Globus pallidus (tissue), 1 donor: ENCODE data around the gene VAMP4.
"Not testable (repeated sequence)": the region's sequence is repeated elsewhere in the genome, so short reads cannot be mapped to it uniquely, and the experiment has no call there.

Source experiments
- DNase-seq: peaks from one replicate; pipeline ENCODE4 v3.0.0-alpha.2; 2015; ENCODE audit warnings: low spot score

Gene VAMP4

DNA sequence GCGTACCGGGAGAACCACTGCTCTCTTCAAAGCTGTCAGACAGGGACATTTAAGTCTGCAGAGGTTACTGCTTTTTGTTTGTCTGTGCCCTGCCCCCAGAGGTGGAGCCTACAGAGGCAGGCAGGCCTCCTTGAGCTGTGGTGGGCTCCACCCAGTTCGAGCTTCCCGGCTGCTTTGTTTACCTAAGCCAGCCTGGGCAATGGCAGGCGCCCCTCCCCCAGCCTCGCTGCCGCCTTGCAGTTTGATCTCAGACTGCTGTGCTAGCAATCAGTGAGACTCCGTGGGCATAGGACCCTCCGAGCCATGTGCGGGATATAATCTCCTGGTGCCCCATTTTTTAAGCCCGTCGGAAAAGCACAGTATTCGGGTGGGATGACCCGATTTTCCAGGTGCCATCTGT lies 46.1 kb downstream of the VAMP4 start:
- not testable (repeated sequence) for DNase-seq

DNA sequence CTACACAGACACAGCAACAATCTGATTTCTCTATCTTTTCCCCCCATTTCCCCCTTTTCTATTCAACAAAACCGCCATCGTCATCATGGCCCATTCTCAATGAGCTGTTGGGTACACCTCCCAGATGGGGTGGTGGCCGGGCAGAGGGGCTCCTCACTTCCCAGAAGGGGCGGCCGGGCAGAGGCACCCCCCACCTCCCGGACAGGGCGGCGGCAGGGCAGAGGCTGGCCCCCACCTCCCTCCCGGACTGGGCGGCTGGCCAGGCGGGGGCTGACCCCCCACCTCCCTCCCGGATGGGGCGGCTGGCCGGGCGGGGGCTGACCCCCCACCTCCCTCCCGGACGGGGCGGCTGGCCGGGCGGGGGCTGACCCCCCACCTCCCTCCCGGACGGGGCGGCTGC lies 48.3 kb downstream of the VAMP4 start:
- not testable (repeated sequence) for DNase-seq

DNA sequence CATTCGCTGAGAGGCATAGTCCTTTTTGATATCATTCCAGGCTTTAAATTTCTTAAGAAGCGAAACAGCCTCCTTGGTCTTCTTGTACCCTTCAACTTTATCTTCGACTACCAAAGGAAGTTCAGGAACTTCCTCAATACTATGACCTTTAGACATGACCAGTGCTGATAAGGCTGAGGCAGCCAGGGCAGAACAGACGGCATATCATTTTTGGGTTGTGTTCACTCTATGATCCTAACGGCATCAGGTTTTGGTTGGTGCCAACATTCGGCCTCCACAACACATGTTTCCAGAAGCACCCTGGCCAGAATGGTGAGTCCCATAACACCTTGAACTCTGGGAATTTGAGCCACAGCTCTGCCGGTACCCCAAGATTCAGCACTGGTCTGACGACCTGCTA lies 58.0 kb downstream of the VAMP4 start:
- no peak for DNase-seq

DNA sequence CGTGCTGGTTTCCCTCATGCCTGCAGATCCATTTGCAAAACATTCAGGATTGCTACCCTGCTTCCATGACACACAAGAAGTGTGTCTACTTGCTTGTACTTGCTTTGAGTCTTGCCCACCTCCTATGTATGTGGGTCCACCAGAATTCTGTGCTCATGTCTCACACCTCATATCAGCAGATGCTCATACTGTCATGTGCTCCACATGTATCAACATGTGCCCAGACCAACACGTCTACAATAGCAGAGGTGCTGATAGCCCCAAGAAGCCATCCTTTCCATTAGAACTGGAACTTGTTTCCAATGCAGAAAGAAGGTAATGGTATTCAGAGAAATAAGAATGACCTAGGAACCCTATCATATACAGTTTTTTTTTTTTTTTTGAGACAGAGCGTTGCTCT lies 61.5 kb downstream of the VAMP4 start:
- DNase-seq: no peak

DNA sequence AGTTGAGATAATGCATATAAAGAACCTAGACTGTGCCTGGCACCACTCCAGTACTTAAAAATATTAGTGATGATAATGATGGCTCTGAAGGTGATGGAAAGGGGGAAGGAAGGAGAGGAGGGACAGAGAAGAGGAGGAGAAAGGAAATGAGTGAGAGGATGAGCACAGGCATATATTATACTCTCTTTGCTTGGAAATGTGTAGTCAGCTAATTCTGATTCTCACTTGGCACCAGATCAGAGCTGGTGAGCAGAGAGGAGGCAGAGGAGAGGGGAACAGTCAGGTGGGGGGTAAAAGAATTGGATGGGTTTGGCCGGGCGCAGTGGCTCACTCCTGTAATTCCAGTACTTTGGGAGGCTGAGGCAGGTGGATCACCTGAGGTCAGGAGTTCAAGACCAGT lies 65.0 kb downstream of the VAMP4 start:
- no peak for DNase-seq

DNA sequence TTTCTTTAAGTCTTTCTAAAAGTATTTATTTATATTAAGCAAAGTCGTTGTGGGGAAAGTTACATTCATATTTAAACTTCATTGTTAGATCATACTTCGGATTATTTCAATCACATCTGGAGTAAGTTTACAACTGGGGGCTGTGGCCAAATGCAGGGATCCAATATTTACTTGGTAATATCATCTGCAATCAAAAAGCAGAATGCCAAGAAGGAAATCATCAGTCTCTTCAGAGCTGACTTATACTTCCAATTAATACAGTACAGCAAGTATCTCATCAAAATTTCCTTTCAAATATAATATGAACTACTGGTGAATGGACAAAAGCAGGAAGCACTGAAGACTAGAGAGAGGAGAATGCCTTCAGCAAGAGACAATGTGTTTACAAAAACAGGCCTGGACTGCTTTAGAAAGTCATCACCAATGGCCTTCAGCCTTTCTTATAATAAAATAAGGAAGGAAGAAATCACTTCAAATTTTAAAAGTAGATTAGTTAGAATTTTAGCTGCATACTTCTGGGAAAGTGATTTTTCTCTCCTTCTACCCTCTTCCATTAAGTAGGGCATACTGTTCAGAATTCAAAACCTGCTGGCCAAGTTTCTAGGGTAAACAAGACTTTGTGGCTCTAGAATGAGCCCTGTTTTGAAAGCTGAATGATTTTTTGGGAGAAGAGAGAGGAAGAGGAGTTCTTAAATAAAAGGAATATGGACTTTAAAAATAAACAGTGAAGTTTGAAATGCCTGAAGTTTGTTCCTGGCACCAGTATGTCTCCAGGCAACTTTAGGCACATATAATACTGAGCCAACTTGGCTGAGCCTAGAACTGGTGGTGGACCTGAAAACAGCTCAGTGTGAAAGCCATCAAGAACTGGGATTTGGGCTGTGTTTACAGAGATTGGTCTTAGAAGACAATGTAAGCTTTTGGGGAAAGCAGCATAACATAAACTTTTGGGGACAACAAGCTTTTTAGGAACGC lies 67.1 kb downstream of the VAMP4 start:
- peak; percentile 38 for DNase-seq

DNA sequence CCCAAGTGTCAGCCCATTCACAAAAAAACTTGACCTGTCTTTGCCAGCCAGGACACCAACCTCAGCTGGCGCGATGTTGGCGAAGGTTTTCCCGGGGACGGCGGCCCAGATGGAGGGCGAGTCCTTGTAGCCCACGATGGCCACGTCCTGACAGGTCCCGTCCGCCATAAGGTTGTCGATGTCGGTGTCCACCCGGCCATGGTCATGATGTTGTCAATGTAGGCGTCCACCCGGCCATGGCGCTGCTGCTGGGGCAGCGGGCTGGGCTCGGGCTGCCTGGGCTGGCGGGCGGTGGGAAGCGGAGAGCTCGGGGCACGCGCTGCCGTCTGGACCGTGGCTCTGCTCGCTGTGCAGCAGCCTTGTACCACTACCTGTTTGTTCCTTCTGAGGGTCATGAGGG lies 71.1 kb downstream of the VAMP4 start:
- no peak for DNase-seq

DNA sequence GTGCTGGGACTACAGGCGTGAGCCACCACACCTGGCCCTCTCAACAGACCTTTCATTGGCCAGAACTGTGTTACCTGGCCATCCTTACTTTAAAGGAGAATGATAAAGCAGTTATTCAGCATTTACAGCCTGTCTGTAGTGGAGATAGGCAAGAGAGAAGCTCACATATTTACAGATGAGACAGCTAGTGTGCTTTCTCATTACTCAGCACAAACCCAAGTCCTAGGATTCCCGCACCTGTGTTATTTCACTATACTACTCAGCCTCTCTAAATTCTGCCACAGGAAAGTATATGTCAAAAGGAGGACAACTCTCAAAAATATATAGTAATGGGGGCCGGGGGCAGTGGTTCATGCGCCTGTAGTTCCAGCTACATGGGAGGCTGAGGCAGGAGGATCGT lies 73.5 kb downstream of the VAMP4 start:
- DNase-seq: no peak

DNA sequence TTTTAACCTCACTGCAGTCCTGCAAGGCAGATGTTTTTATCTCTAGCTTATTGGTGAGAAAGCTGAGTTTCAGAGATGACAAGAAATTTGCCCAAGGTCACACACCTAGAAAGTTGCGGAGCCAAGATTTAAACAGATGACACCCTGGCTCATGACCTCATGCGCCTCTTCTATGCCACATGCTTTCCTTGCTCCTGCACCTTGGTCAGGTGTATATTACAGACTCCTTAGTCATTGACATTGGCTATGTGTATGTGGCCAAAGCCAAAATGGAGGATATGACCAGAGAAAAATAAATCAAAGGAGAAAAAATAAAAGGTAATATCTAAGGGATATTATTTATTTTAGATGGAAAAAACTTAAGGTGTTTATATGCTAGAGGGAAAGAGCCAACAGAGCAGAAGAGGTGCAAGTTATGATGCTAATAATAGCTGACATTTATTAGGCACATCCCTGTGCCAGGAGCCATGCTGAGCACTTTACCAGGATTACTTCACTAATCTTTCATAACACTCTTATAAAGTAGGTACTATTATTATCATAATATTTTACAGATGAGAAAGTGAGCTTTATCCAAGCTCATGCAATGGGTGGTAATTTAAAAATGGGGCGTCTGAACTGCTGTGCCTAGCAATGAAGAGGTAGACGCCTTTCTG lies 75.6 kb downstream of the VAMP4 start:
- no peak for DNase-seq

DNA sequence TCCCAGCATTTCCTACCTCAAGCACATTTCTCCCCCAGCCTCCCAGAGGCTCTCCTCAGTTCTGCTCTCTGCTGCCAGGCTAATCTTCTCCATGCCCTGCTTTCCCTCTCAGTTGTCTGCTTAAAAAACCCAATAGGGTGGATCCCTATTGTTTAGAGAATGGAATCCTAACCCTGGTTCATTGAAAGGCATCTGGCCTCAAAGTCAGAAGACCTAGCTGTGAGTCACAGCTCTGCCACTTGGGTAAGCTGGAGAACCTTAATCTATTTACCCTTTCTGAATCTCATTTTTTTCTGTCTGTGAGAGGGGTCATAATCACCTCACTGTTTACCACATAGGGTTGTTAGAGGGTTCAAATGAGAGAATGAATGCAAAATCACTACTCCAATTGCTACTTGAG lies 76.9 kb downstream of the VAMP4 start:
- DNase-seq: no peak

DNA sequence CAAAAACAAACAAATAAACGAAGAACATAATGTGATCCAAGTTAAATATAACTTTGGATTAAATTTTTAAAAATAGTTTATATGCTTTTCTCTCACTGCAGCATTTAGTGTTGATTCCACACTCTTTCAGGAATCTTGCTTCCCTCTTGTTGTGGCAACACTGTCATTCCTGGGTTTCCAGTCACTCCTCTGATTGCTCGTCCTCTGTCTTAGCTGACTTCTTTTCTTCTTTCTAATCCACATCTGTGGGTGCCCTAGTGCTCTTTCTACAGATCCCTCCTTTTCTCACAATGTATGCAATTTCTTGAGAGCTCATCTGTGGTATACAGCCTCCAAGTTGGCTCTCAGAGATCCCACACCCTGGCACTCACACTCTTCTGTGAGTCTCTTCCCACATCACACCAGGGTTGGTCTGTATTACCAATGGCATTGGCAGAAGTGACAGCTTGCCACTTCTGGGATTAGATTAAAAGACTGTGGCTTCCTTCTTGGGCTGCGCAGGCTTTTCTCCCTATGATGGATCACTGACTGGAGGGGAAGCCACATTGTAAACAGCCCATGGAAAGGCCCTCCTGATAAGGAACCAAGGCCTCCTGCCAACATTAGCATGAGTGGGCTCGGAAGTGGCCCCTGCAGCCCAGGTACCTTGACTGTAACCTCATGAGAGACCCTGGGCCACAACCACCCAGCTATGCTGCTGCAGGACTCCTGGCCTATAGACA lies 77.8 kb downstream of the VAMP4 start:
- no peak for DNase-seq

DNA sequence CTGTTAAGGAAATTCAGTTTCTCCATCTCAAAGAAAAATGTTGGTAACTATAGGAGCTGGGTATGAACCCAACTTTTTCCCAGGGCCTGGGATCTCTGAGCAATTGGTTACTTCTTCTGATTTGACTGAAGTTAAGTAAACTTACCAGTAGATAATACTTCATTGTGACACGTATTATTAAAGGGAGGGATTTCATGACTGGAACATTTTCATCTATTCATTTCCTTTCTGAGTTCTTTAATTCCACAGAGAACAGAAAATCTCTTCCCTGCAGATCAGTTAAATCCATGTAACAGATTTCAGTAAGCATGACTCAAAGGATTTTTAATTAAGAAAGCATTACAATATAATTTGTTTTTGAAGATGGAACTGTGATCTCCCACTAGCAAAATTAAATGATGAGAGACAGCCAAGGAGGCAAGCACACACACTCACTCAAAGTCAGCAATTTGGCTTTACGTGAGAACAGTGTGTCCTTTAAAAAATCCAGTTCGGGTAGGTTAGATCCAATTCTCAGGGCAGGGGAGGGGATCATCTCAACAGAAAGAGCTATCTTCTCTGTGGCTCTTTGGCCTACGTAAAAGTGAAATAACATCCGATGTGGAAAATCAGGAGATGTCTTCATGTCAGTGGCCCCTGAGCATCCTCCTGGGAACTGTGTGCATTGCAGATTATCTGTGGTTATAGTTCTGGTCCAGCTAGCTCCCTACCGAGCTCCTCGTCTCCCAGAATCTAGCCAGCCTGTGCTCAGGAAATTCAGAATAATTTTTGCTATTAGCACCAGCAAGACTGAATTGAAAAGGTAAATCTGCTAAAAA lies 78.6 kb downstream of the VAMP4 start:
- DNase-seq: no peak

DNA sequence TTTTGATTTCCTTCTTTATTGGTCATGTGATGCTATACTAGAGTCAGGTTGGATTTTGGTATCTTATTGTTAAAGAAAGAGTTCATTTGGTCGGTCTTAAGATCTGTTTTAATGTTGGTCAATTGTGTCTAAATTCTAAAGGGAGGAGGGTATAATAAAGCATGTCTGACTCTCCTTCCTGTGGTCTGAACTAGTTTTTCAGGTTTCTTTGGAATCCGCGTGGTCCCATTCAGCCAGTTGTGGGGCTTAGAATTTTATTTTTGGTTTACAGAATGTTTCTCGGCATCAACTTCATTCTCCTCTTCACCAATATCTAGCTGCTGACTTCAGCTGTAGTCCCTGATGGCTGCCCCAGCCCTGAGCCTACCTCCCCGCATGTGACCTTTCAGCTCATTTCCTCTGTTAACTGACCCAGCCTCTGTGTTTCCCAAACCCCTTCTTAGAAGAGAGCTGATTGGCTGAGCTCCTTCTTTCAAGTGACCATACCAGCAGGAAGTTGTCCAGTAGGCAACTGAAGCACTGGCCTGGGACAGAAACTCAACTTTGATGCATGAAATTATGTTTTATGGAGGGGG lies 80.7 kb downstream of the VAMP4 start:
- DNase-seq: no peak

DNA sequence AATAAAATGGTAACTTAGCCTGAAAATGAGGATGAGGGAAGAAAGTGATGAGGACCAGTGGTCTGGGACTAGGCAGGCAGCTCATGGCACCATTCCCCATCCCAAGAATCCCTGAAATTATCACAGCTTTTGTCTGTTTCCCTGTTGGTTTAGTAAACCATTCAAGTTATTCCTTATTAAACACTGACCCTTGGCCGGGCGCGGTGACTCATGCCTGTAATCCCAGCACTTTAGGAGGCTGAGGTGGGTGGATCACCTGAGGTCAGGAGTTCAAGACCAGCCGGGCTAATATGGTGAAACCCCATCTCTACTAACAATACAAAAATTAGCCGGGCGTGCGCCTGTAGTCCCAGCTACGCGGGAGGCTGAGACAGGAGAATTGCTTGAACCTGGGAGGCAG lies 85.7 kb downstream of the VAMP4 start:
- not testable (repeated sequence) for DNase-seq

DNA sequence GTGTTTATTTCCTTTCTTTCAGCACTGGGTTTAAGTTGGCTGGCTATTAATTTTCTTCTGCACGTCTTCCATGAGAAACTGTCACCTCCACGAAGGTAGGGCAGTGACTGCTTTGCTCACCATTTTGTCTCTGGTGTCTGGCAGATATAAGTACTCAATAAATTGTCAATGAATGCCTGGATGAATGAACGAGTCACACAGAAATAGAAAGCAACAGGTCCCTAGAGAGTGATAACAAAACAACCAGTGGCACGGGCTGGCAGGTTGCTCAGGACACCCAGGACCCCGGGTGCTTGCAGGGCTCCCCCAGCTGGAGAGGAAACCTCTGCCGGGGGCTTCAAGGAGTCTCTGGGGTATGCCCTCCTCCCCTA lies 86.1 kb downstream of the VAMP4 start:
- DNase-seq: no peak

DNA sequence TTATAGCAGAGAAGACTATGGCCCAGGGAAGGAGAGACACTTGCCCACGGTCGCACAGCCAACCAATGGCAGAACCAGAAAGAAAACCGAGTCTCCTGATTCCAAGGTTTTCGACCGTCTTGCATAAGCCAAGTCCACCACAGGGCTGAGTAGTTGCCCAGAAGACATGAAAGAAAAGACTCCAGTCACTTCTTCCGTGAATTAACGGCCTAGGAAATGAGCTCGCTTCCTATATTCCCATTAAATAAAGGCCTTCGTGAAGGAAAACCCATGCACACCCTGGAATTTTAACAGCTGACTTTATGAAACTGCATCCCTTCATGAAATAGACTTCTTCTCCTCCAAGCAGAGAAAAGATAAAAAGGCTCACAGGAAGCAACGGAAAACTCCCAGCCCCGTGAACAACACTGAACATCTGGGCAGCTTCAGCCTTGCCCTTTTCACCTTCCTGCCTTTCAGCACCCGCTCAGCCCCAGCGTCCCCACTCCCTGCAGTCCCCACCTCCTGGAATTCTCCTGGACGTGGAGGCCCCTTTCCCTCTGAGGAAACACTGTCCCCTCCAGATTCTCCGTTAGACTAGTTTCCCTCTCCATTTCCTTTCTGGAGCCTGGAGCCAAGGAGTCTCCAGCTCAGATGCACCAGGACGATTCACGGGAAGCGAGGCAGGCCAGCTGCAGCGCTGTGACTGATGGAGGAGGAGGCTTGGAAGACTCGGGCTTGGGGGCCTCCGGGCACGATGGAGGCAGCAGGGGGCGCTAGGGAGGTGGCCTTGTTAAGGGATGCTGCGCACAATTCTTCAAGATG lies 86.7 kb downstream of the VAMP4 start:
- DNase-seq: peak; percentile 40

DNA sequence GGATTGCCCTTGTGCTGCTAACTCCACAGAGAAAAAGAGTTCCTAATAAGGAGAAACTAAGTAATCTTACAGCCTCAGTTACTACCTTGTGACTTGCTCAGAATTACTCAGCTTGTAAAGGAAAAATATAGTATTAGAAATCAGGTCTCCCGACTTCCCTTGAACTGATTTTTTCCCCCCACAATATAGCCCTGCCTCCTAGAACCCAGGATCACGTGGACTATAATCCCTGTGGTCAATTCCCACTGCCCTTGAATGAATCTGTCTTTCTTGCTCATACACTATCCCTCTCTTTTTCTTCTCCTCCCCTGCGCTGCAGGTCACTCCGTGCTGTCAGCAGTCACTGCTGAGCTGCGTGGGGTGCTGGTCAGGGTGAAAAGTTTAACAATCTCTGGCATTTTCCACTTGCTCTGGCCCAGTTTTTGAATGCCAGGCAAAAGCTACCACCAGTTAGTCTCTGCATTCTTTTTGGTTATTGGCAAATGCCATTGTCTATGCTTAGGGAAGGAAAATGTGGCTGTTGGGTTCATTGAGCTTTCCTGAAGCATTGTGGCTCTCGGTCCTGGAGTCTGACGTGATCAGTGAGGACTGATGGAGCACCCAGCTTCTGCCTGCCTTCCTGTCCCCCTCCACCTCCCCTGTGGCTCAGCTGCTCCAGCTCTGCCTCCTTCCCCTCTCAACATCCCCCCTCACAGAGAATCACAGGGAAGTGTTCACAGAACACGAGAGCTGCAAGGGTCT lies 87.5 kb downstream of the VAMP4 start:
- DNase-seq: no peak

DNA sequence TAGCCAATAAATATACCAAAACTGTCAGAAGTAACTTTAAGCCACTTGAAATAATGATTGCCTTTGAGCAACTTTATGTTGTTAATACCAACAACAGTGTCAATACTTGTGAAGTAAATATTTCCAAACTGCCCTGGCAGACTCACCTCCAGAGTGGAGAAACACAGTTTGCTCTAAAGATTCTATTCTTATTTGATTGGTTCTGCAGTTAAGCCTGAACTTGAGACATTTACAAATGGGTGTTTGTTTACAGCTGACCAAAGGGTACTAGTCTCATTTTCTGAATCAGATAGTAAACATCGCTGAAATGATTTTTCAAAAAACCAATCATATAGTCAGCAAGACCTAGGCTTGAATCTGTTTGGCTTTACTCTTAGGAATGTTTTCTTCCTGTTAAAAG lies 88.1 kb downstream of the VAMP4 start:
- no peak for DNase-seq

DNA sequence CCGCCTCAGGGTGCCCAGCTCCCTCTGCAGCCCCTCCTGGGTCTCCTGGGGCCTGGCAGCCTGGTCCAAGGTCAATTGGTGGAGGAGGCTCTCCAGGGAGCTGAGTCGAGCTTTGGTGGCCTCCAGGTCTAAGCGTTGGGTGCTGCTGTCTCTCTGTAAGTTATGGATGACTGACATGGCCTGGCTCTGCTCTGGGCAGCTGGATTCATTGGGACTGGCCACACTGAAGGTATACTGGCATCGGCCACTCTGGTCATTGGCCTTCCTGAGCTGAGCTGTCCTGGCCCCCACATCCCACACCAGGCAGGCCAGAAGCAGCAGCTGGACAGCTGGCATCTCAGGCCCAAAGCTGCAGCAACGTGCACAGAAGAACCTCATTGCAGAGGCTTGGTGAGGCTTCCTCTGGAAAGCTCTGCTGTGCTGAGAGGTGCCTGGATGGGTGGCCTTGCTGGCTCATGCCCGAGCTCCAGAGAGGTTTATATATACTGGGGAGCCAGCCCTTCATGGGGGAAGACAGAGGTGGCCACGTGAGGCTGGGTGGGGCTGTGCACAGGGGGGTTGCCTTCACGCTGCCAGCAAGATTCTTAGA lies 89.5 kb downstream of the VAMP4 start, which contains the start of gene MYOC:
MYOC (minus strand) TSS at position 455 of the 589 bp plus-strand sequence; CDS start at position 378, 77 bp downstream.
- DNase-seq: no peak
